ENCODE measurements around the gene SLC34A1.
A peak's percentile ranks its signal among the peaks of the same experiment; 100 is the strongest.

Gene SLC34A1

DNA sequence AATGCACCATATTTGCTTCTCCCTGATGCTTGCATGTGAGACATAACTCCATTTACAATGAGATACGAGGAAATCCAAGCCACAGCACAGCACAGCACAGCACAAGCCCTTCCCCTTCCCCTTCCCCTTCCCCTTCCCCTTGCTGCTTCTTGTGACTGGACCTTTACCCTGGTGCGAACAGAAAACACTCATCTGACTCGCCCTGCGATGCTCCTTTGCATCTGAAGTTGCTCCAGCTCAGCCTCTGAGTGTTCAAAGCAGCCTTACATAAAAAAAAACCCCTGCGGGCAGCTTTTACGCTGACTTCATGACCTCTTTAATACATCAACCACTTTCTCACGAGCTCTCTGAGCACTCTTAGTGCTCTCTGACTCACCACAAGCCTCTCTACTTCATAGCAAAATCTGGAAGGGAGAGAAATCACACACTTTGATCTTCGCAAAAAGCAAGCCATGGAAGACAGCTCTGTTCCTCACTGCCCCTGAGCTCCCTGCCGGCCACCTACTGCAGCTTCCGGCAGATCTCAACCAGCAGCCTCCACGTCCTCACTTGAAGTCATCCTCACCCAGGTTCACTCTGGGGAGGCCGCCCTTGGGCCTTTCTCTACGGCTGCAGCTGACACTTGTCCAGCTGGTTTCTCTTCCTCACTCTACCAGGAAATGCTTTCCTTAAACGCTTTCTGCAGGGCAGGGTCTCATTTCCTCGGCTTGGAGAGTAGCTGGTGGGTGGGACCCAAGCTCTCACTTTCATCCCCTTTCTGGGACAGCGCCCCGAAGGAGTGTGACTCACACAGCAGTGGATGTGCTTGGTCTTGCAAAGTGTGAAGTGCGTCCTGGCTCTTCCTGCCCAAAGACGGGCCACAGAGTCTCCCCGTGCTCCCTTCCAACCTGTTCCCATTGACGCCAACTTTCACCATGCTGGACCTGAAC is 5.3 kb downstream of the SLC34A1 start:
- DNase-seq, result no peak

- peak; percentile 59 for DNase-seq
Measured at GRCh38 chr5:177390363-177391300, 6.4 kb downstream of the SLC34A1 start.

GRCh38 chr5:177392765-177393164 is 8.5 kb downstream of the SLC34A1 start:
- DNase-seq, result no peak

- DNase-seq, result no peak
Measured at GRCh38 chr5:177393206-177393765, 9.1 kb downstream of the SLC34A1 start.

- no peak for DNase-seq
Measured at GRCh38 chr5:177393990-177394389, 9.8 kb downstream of the SLC34A1 start.

DNA sequence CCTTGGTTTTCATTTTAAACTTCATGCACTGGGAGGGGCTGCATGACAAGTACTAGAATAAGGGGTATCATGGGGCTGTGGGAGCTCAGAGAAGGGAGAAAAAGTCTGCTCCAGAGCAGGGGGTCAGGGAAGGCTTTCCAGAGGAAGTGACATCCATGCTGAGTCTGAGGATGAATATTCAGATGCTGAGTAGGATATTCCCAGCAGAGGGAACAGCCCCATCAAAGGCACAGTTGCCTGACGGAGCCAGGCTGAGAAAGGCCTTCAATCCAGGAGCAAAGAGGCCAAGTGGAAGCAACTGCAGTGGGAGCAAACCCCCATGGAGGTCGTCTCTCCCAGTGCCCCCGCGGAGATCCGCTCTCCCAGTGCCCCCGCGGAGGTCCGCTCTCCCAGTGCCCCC is 11.8 kb downstream of the SLC34A1 start:
- DNase-seq, result no peak

GRCh38 chr5:177396807-177397206 is 12.6 kb downstream of the SLC34A1 start:
- no peak for DNase-seq

DNA sequence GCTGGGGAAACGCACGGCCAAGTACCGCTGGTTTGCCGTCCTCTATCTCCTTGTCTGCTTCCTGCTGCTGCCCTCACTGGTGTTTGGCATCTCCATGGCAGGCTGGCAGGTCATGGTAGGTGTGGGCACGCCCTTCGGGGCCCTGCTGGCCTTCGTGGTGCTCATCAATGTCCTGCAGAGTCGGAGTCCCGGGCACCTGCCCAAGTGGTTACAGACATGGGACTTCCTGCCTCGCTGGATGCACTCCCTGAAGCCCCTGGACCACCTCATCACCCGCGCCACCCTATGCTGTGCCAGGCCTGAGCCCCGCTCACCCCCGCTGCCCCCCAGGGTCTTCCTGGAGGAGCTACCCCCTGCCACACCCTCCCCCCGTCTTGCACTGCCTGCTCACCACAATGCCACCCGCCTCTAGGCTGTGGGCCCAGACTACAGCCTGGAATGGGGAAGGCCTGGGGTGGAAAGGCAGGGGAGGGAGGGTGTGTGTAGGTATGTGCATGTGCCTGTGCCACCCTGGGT is 13.7 kb downstream of the SLC34A1 start:
- no peak for DNase-seq

- DNase-seq, result no peak
Measured at GRCh38 chr5:177399997-177400868, 16.0 kb downstream of the SLC34A1 start, which contains the start of gene PFN3. TSS of gene PFN3 (minus strand) at chr5:177400661. CDS start at chr5:177400576, 85 bp downstream.

- DNase-seq, result peak; percentile 74
Measured at GRCh38 chr5:177402271-177403043, 18.2 kb downstream of the SLC34A1 start.

DNA sequence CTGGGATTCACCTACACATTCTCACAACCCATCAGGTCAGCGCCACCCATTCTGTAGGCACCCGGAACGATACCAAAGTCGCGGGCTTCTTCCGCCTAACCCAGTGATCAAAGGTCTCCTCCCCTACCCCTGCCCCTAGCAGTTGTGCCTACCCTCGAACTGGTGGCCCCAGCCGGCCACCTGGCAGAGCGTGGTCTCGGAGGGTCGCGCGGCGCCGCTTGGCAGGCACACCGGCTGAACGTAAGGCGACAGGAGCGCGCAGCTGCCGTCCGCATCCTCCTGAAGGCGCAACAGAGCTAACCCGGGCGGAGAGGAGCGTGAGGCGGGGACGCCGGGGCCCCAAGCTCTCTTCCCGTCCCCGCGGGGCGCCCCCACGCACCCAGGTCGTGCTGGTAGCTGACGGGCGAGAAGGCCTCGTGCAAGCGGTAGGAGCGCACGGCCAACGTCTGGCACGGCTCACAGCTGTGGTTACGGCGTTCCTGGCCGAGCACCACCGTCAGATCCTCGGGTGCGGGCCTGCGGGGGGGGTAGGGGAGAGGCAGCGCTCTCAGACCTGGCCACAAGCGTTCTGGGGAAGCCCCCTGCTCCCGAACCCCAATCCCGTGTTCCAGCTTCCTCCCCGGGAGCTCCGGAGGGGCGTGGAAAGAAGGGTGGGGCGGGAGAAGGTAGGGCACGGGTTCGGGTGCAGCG is 19.0 kb downstream of the SLC34A1 start:
- no peak for DNase-seq

DNA sequence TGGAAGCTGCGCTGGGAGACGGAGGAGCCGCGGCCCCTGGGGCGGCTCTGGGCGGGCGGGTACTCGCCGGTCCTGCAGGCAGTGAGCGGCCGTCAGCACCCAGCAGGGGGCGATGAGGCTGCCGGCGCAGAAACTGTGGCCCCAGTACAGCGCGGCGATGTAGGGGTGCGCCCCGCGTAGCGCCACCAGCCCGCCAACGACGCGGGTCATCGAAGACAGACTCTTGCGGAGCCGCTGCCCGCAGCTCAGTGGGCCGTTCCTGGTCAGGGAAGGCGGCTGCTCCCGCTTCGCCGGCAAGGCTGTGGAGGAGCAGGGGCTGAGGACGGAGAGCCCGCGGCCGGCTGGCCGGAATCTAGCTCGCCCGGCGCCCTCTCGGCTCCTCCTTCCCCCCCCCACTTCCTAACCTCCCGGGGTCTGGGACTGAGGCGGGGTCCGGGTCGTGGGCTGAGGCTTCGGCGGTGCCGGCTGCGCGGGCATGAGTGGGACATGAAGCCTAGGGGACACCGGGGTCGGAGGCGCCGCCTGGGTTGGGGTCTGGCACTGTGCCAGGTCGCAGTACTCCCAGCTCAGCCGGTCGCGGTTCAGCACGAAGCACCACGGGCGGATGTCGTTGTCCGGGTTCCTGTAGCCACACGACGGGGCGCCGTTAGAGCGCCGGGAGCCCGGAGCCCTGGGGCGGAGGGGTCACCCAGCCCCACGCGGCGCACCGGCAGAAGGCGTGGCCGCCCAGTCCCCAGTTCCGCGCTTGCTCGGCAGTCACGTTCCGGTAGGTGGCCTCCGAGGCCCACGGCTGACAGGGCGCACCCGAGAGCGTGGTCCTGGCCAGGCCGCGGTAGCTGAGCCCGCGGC is 19.8 kb downstream of the SLC34A1 start:
- peak; percentile 34 for DNase-seq

DNA sequence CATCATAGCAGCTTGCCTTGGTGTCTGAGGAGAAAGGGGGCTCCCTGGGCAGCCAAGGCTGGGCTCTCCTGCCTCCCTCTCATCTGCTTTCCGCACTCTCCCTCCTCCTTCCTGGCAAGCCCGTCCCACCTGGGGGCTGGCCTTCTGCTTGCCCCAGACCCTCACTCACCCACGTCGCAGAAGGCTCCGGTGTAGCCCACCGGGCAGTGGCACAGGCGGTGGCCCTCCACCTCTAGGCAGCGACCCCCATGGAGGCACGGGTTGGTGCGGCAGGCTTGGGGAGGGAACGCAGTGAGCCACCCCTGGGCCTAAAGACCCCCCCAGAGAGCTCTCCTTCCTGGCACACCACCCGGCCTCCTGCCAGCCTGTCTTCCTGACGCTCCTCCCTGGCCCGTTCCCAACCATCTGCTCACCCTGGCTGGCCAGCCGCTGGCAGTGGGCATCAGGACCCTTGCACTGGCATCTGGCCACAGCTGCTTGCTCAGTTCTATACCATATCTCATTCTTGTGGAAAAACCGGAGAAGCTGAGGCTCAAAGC is 20.5 kb downstream of the SLC34A1 start:
- no peak for DNase-seq

- no peak for DNase-seq
Measured at GRCh38 chr5:177405312-177405711, 21.1 kb downstream of the SLC34A1 start.

GRCh38 chr5:177405805-177406204 is 21.6 kb downstream of the SLC34A1 start:
- DNase-seq, result no peak

- no peak for DNase-seq
Measured at GRCh38 chr5:177409043-177409801, 25.0 kb downstream of the SLC34A1 start, which contains the start of gene F12. TSS of gene F12 (minus strand) at chr5:177409564. CDS start at chr5:177409527, 37 bp downstream.

GRCh38 chr5:177410575-177410974 is 26.3 kb downstream of the SLC34A1 start:
- DNase-seq, result no peak

DNA sequence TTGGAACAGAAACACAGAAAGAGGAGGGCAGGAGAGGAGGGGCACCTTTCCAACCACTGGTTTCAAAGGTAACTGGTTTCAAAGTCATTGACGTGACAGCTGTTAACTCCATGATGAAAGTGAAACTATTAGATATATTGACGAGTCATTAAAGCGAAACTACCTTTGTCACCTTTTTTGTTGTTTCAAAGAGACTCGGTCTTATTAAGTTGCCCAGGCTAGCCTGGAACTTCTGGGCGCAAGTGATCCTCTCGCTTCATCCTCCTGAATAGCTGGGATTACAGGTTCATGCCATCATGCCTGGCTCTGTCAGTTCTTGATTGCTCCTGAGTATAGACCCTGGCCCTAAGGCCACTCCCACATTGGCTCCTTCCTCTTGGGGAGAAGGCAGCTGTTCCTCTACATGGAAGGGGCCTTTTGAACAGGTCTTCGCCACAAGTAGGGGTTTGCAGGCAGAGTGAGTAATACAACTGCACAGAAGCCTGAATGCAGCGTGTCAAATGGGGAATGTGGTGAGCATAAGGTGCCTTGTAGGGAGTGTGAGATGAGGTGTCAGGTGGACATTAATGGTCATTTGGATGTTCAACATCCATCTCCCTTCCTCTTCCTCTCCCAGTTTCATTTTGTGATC is 28.5 kb downstream of the SLC34A1 start:
- no peak for DNase-seq
